HG03469 (cell line): ENCODE data around the gene ESR2.
"Not testable (repeated sequence)": the region's sequence is repeated elsewhere in the genome, so short reads cannot be mapped to it uniquely, and the experiment has no call there.

ENCODE experiments used
- ATAC-seq: cut with Tn5 transposase; IDR thresholded peaks from one replicate; pipeline ENCODE4 v1.9.1; 2021; ENCODE audit warnings: mild to moderate bottlenecking, moderate library complexity, moderate number of reproducible peaks; ENCODE audit not compliant: unreplicated experiment

ESR2 gene

DNA sequence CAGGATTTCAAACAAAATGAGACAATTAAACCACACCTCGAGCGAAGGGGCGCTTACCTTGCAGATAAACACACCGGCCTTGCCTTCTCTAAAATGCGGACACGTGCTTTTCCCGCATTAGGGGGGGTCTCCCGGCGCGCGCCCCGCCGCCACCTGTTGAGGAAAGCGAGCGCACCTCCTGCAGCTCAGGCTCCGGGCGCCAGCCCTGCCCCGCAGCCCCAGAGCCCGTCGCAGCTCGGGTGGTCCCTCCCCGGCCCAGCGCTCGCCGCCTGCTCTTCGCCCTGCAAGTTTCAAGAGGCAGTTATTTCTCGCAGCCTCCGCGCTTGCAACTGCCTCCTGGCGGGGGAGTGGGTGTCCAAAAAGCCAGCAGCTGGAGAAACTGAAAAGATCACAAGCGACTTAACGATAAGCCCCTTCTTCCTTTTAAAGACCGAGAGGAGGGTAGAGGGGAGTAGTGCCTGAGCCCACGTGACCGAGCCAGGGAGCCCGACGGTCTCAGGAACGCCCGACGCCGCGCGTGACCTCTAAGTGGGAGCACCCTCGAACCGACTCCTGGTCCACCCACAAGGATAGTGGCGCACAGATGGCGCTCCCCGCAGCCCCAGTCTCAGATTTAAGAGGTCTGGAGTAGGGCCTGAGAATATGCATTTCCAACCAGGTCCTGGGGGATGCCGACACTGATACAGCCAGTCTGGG is at the start of gene ESR2:
Gene ESR2 (minus strand): TSS at position 396 of the 696 bp plus-strand sequence. CDS start 11,386 bp downstream, outside the sequence.
- ATAC-seq, result no peak

DNA sequence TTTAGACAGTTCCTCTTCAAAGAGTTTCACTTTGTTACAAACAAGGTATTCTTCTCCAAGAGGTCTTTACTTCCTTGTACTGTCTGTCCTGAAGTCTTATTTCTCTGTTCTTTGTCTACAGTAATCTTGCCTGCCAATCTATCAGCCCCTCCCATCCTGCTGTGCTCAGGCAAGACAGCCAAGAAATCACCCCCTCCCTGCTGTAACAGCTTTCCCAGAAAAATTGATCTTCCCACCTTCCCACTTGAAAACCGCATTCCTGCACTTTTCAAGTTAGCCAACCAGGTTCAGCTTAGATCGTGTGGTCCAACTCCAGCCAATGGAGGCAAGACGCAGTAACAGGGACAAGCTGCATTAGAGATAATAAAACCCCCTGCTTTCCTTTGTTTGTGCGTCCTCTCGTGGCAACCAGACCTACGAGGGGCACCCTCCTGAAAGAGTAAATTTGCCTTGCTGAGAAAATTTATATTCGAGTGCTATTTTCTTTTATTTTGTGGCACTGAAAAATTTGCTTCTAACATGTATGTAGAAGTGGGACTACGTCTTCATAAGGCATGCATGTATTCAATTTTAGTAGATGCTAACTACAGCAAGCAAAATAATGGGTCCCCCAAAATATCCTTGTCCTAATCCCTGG is 46.5 kb upstream of the ESR2 start:
- no peak for ATAC-seq

DNA sequence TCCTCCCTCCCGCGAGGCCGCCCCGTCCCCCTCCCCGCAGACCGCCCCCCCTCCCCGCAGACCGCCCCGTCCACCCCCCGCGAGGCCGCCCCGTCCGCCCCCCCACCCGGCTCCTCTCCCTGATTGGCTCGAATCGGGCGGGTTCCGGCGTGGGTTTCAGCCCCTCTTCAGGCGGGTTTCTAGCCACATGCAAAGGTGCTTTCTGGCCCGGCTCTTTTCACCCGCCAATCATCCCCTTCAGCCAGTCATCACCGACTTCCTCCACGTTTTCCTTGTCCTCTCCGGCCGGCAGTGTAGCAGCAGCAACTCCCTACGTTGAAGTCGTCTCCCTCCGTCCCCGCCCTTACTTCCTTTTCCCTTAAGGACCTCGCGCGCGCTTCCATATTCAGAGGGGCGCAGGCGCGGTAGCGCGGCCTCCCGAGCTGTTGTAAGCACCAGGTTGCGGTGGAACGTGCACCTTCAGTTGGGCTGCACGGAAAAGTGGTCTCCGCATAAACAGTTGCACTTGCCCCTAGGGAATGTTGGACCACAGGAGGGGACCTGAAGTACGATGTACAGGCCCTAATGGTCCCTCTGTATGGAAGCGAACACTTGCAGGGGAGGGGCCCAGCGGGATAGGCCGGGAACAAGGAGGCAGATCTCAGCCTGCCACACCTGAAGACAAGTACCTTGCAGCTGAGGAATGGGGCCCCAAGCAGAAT is 44.6 kb upstream of the ESR2 start:
- ATAC-seq, result peak; percentile 68

DNA sequence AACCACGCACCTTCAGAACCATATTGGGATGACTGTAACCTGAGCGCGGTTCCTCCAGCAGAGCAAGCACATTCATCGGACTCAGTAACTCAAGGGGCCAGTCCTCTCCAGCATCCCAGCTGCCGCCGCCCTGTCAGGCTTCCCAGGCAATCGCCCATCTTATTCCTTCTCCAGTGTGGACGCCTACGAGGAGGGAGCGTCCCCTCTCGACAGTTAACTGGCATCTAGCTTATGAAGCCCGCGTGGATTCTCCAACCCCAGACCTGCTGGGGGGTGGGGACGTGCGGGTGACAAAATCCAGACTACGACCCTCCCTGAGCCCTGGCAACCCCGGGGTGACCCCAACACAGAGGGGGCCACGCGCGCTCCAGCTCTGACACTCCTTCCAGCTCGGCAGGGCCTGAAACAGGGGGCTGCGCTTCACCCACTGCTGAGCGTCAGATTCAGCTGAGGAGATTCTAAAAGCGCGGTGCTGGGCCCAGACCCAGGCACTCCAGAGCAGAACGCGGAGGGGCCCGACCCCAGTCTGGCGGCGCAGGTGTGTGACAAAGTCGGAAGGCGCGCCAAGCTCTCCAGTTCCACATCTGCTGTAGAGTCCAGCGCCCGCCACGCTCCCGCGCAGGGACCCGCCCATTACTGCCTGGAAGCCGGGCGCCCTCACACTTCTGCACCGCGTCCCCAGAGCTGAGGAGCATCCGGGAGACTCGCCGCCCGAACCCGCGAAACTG is 43.9 kb upstream of the ESR2 start:
- ATAC-seq, result peak; percentile 32

DNA sequence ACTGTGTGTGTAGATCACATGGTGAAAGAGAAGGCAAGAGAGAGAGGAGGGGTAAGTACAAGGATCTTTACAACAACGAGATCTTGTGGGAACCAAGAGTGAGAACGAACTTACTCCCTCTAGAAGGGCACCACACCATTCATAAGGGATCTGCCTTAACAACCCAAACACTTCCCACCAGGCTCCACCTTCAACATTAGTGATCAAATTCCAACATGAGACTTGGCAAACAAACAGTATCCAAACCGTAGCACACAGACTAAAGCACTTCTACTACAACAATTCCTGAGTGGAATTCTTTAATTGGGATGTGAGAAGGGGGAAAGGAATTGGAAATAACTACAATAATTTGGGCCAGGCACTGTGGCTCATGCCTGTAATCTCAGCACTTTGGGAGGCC is 35.0 kb upstream of the ESR2 start:
- ATAC-seq, result no peak

DNA sequence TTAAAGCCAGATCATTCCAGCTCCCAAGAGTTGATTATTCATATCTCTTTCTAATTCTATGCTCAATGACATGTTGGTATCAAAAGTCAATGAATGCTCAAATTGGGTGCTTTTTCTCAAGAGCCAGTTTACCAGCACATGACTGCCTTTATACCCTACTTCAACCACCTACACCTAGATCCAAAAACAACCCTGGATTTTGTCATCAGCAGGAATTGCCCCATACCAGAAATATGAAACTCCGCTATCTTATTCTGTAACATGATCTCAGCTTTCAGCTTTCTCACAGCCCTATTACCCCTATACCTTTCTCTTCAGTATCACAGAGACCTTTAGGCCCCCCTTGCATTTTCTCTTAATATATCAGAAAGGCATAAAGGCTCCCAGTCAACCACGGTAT is 32.3 kb upstream of the ESR2 start:
- ATAC-seq, result no peak

DNA sequence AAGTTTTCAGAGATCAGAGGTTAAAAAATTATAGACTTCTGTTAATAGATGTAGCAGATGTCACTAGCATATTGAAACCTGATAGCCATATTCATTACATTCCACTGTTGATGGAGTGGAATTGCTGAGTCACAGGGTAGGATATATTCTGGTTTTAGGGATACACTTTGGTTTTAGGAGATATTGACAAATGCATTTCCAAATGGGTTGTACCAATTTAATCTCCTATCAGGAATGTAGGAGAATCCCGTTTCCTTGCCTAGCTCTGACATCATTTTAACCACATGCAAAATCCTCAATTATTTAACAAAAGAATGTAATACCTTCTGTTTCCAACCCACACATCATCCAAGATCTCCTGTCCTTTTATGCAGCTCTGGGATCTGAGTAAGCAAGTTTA is 30.7 kb upstream of the ESR2 start:
- no peak for ATAC-seq

DNA sequence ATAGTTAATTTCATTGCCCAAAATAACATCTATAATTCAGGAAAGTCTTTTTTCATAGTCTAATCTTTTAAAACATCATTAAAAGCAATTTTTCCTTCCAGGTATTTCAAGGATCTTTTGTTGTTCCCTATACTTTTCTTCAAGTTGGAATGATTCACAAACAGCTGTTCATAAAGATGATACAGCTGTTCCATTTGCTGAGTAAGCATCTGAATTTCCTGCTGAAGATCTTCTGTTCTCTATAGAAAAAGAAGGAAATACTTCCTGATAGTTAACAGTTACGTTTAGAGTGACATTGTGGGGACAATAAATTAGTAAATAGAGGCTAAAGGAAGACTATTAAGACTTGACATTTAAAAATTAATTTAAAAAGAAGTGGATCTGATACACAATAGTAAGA is 30.3 kb upstream of the ESR2 start:
- ATAC-seq, result no peak

DNA sequence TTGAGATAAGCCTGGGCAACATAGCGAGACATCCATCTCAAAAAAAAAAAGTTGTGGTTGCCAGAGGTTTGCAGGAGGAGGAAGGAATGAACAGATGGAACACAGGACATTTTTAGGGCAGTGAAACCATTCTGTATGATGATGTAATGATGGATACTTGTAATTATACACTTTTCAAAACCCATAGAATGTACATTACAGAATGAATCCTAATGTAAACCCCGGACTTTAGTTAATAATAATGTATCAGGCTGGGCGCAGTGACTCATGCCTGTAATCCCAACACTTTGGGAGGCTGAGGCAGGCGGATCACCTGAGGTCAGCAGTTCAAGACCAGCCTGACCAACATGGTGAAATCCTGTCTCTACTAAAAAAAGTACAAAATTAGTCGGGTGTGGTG is 26.2 kb upstream of the ESR2 start:
- ATAC-seq, result not testable (repeated sequence)

DNA sequence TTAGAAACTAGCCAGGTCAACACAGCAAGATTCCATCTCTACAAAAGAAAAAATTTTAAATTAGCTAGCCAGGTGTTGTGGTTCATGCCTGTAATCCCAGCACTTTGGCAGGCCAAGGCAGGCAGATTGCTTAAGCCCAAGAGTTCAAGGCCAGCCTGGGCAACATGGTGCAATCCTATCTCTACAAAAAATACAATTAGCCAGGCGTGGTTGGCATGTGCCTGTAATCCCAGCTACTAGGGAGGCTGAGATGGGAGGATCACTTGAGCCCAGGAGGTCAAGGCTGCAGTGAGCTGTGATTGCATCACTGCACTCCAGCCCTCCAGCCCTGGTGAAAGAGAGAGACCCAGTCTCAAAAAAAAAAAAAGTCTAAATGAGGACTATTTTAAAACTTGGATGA is 24.5 kb upstream of the ESR2 start:
- not testable (repeated sequence) for ATAC-seq

DNA sequence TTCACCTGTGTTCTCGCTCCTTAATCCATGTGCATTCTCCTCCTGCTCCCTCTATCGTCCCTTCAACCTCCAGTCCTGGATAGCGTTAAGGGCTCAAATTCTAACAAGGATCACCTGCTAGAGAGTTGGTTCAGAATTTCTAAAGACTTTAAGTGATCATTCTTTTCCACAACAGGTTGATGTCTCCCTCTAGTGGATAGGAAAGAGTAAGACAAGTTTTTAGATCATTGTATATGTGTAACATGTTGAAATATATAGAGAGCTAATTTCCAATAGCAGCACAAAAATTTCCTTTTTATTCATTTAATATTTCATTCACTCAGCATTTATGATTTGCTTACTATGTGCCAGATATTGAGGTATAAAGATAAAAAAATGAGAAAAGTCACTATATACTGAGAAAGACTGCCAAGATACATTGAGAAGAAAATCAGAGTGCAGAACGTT is 9.3 kb upstream of the ESR2 start:
- ATAC-seq, result no peak

DNA sequence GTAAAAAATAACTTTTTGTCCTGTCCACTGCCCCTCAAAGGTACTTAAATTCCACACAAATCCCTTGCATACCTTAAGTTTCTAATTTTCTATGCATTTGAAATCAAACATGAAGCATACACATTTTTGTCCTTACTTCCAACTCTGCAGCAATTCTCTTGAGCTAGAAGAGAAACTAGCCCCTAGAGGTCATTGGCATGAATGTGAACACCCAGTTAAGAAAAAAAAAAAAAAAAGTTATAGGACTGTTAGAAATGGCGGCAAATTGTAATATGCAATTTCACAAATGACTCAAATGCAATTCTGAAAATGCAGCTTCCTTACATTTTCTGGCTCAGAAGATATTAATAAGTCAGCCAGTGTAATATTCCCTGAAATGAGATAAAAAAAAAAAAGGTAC is 4.6 kb upstream of the ESR2 start:
- ATAC-seq, result no peak

DNA sequence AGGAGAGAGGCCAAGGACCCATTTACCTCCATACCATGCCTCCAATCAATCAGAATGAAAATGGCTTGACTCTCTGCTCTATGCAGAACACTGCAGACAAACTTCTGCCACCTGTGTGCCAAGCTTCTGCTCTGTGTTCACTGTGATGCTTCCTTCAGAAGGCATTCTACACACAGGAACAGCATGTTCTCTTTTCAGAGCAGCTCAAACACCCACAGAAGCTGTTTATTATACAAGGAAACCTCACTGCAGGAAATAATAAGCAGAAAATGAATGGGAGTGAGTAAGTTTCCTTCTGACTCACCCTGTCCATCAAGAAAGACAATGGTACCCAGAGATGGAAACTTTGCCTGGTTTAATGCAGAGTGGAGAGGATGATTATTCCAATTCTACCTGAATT is 2.4 kb upstream of the ESR2 start:
- no peak for ATAC-seq

DNA sequence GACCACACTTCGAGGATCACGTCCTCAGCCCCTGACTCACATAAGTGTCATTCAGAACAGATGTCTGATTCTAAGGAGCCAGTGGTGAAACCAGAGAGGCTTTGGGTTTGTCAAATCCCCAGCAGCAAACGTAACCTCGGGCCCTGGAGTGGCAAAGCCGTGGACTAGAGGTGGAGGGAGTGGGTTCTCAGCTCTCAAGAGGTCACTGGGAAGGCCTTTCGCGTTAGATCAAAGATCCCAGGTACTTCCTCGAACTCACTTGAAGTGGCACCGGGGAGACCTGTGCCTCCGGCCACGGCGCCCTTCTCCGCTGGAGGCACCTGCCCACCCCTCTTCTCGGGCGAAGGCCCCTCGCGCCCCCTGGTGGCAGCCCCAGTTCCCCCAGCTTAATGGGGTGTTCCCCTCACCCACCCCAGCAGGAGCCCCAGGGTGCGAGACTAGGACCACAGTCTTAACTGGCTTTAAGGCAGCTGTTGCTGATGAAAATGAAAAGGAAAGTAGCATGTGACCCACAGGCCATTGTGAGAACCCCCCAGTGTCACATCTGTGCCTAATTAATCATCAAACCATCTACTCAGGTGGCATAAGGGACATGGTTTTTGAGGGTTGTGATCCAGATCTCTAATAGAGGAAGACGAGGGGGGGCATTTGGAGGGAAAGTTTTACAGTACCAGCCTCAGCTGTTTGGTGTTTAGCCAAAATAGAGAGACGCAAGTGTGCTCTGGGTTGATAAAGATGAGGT is 672 bp upstream of the ESR2 start:
- peak; percentile 63 for ATAC-seq

DNA sequence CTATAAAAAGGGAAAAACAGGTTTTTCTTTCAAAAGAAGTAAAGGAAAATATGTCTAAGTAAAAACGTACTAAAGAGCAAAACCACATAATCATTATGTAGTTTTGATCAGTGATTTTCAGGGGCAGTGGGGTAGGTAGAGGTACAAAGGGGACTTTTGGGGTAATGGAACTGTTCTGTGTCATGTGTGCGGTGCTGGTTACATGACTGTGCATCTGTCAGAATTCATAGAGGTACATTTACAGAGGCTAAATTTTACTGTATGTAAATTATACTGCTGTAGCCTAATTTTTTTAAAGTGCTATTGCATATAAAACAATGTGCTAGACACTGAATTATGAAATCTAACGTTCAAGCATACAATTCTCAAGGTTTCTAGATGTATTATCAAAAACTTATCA is 2.0 kb downstream of the ESR2 start:
- no peak for ATAC-seq

DNA sequence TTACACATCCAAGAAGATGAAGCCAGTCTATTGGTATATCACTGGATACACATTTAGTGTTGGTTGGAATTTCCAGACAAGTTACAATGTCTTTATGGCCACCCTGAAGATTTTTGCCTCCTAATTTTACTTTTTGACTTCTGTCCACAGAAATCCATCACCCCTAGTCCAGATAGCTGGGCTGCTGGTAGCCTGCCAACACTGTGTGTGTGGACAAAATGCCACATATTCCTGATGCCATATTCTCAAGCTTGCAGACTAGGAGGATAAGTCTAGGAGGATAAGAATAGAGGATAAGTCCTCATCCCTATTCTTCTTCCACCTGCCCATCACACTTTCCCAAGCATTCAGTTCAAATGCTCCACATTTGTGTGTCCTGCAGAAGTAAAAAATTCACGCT is 4.6 kb downstream of the ESR2 start:
- no peak for ATAC-seq

DNA sequence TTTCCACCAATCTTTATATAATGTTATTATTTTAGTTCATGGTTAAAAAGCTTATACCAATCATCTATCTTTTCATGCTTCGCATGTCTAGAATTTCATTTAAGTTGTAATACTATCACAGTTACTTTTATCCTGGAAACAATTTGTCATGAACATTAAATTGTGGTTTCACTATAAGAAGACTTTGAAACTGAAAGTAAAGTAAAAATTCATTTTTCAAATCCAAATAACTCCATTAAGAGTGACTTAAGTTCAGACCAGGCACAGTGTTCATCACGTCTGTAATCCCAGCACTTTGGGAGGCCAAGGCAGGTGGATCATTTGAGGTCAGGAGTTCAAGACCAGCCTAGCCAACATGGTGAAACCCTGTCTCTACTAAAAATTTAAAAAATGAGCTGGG is 12.4 kb downstream of the ESR2 start:
- no peak for ATAC-seq

DNA sequence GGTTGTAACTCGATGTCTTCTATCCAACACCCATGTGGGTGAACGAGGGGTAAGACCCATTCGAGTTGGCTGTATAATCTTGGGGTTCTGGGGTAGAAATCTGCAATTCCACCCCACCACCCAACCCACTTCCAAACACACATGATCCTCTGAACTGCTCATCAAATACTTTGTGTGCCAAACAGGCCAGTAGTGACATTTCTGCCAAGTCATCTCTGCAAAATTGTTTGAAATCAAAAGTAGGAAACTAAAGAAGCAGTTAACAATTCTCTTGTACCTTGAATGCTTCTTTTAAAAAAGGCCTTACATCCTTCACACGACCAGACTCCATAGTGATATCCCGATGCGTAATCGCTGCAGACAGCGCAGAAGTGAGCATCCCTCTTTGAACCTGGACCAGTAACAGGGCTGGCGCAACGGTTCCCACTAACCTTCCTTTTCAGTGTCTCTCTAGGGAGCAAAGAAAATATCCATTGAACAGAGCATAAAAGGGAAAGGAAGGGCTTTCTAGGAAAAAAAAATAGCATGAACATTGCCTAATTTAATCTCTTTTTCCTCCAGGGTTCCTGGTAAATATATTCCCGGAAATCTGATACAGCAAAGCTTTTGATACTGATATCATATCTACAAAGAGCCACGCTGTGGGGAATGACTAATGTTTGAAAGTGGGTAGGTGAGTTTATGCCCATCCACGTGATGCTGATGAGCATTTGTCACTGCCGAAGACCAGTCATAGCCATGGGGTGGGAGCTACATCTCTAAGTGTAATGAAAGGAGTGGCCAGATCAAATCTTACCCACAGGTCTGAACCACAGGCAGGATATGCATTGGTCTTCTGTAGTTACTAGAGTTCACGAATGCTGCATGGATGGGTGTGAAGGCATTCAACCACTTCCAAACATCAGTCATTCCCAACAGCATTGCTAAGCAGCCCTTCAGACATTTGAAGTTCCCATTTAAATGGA is 14.2 kb downstream of the ESR2 start:
- no peak for ATAC-seq

DNA sequence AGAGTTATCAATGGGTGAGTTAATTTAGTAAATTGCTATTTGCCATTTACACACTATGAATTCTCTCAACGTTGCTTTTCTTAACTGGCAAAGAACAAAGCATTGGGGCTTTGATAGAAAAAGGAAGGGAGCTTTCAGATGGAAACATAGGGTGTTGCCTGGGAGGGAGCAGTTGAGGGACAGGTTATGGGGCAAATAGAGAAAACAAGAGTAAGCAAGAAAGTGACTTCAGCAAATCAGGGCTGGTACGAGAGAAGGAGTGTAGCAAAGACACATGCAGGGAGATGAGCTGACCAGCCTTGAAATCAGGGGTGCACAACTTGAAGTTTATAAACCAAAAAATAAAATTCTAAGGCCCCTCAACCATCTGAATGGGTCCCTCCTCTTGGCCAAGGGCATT is 15.7 kb downstream of the ESR2 start:
- ATAC-seq, result no peak

DNA sequence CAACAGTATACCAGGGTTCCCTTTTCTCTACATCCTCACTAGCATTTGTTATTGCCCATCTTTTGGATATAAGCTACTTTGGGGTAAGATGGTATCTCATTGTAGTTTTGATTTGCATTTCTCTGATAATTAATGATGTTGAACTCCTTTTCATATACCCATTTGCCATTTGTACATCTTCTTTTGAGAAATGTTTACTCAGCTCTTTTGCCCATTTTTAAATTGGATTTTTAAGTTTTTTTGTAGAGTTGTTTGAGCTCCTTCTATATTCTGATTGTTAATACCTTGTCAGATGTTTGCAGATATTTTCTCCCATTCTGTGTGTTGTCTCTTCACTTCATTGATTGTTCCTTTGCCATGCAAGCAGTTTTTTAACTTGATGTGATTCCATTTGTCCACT is 22.2 kb downstream of the ESR2 start:
- ATAC-seq, result no peak
